CD8-positive, alpha-beta memory T cell (primary cell): ENCODE measurements around the gene AAGAB. TPM values are rescaled to one million over a fixed set of nuclear protein-coding genes. Genes with fewer than 3 reads are reported as not detected.
"Not testable (repeated sequence)": the region's sequence is repeated elsewhere in the genome, so short reads cannot be mapped to it uniquely, and the experiment has no call there.

Experiments
- CTCF ChIA-PET: fragments of 350-600 bp; sonication (Branson Sonifier 250); formaldehyde crosslinking; loops from one replicate; lab custom pipeline; 2021; ENCODE audit warnings: antibody characterized with exemption; lab: Charles Lee
- POLR2A ChIA-PET: fragments of 350-600 bp; sonication (Branson Sonifier 250); formaldehyde crosslinking; loops from one replicate; lab custom pipeline; 2021; ENCODE audit warnings: antibody characterized with exemption; lab: Charles Lee
- DNase-seq, 5 donors: peaks; one replicate each; pipeline versions ENCODE4 v3.0.0 to v3.0.0-alpha.2; 2020 to 2022; ENCODE audit warnings: mixed read lengths in 1 of 5
- H3K27ac ChIP-seq: one replicate; pipeline ENCODE4 v1.7.0; 2013; ENCODE audit warnings: low read depth, mild to moderate bottlenecking, low read length, moderate library complexity
- H3K27me3 ChIP-seq: 2 replicates; pipeline ENCODE4 v1.7.0; 2013; ENCODE audit warnings: low read length, mild to moderate bottlenecking; ENCODE audit not compliant: insufficient read depth, poor library complexity, severe bottlenecking
- H3K36me3 ChIP-seq: 2 replicates; pipeline ENCODE4 v1.7.0; 2013; ENCODE audit warnings: mild to moderate bottlenecking, low read length, moderate library complexity; ENCODE audit not compliant: insufficient read depth
- H3K4me1 ChIP-seq: 2 replicates; pipeline ENCODE4 v1.7.0; 2013; ENCODE audit warnings: mild to moderate bottlenecking, low read length, moderate library complexity; ENCODE audit not compliant: insufficient read depth
- H3K4me3 ChIP-seq: 2 replicates; pipeline ENCODE4 v1.7.0; 2013; ENCODE audit warnings: mild to moderate bottlenecking, low read length
- H3K9me3 ChIP-seq: 2 replicates; pipeline ENCODE4 v1.7.0; 2013; ENCODE audit warnings: mild to moderate bottlenecking, low read length
- H3K27ac Mint-ChIP-seq, 8 donors: one replicate each; pipeline ENCODE4 v1.8.0; 2020 to 2021; ENCODE audit warnings: mixed read lengths in 8 of 8, mild to moderate bottlenecking in 6 of 8, inconsistent platforms in 3 of 8, moderate library complexity in 3 of 8
- H3K27me3 Mint-ChIP-seq, 2 donors: one replicate each; pipeline ENCODE4 v1.8.0; 2020 to 2021; ENCODE audit warnings: mixed read lengths in 2 of 2, mild to moderate bottlenecking in 1 of 2, moderate library complexity in 1 of 2
- H3K36me3 Mint-ChIP-seq, 3 donors: one replicate each; pipeline ENCODE4 v1.8.0; 2020 to 2021; ENCODE audit warnings: mixed read lengths in 3 of 3, inconsistent platforms in 1 of 3, mild to moderate bottlenecking in 1 of 3
- H3K4me1 Mint-ChIP-seq, 3 donors: one replicate each; pipeline ENCODE4 v1.8.0; 2020 to 2021; ENCODE audit warnings: mixed read lengths in 3 of 3, inconsistent platforms in 1 of 3, mild to moderate bottlenecking in 1 of 3
- H3K4me3 Mint-ChIP-seq, 7 donors: one replicate each; pipeline ENCODE4 v1.8.0; 2020 to 2021; ENCODE audit warnings: mixed read lengths in 7 of 7, mild to moderate bottlenecking in 6 of 7, moderate library complexity in 4 of 7, inconsistent platforms in 2 of 7
- H3K9me3 Mint-ChIP-seq, 5 donors: one replicate each; pipeline ENCODE4 v1.8.0; 2020 to 2022; ENCODE audit warnings: mixed read lengths in 5 of 5, mild to moderate bottlenecking in 3 of 5, moderate library complexity in 2 of 5, inconsistent platforms in 1 of 5
- polyA plus RNA-seq: library from polyadenylated mRNA; unstranded; fragments of 300-500 nt; fragmentation: Illumina TruSeq; gene quantifications from one replicate; pipeline ENCODE4 v1.2.3, GENCODE V29; 2021
- total RNA-seq, 2 experiments: library from RNA; stranded (reverse); gene quantifications; one replicate each; pipeline ENCODE4 v1.2.3, GENCODE V29; 2021

Gene AAGAB
- total and polyA plus RNA-seq, 3 experiments from 2014 or later, result 53.9 to 76.1 (median 66.6) TPM

- H3K27me3 Mint-ChIP-seq, result no peaks in the 10 kb centered on the region
- H3K36me3 Mint-ChIP-seq, result peaks cover 15 to 31% (median 22%) of the 10 kb centered on the region in 3 donors
Observed at GRCh38 chr15:67248011-67248505, 6.4 kb downstream of the AAGAB start.

DNA sequence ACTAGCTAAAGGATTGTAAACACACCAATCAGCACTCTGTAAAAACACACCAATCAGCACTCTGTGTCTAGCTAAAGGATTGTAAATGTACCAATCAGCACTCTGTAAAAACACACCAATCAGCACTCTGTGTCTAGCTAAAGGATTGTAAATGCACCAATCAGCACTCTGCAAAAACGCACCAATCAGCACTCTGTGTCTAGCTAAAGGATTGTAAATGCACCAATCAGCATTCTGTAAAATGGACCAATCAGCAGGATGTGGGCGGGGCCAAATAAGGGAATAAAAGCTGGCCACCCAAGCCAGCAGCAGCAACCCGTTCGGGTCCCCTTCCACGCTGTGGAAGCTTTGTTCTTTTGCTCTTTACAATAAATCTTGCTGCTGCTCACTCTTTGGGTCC lies 7.9 kb downstream of the AAGAB start:
- peaks cover 14% of the 10 kb centered on the region for H3K4me1 ChIP-seq
- CTCF ChIA-PET, H3K27ac ChIP-seq, DNase-seq, H3K9me3 Mint-ChIP-seq, H3K27me3 ChIP-seq, H3K4me3 Mint-ChIP-seq, H3K9me3 ChIP-seq, H3K36me3 ChIP-seq, H3K4me3 ChIP-seq, H3K27me3 Mint-ChIP-seq, POLR2A ChIA-PET: not testable (repeated sequence)
- Mint-ChIP-seq H3K4me1 (peaks cover 37 to 68% (median 62%) of the 10 kb centered on the region in 3 donors), H3K27ac (peak overlapping the region in 1 of 8 donors; percentile 17), H3K36me3 (peaks cover 15 to 31% (median 19%) of the 10 kb centered on the region in 3 donors)

More at GRCh38 chr15:67248011-67248505, 6.4 kb downstream of the AAGAB start:
- Histone ChIP-seq H3K4me1 (peaks cover 9% of the 10 kb centered on the region), H3K4me3 (no peak overlapping the region), H3K36me3 (no peaks in the 10 kb centered on the region), H3K27me3 (no peaks in the 10 kb centered on the region), H3K9me3 (no peaks in the 10 kb centered on the region), H3K27ac (no peak overlapping the region)
- no peak for DNase-seq
- ChIA-PET POLR2A (interaction anchor here (0.5 kb wide), 1 partner anchor 245 kb away, joined by 3 read pairs; no protein-coding TSS in a partner anchor), CTCF (no interaction called here)
- Mint-ChIP-seq H3K27ac (peak overlapping the region in 4 of 8 donors; percentile 7 to 20 (median 10)), H3K4me3 (no peak overlapping the region), H3K4me1 (peaks cover 41 to 69% (median 65%) of the 10 kb centered on the region in 3 donors), H3K9me3 (peaks cover 0 to 6% (median 0%) of the 10 kb centered on the region in 5 donors)

- no peak overlapping the region for H3K27ac ChIP-seq
- peaks cover 30% of the 10 kb centered on the region for H3K4me1 ChIP-seq
- peaks cover 0 to 6% (median 0%) of the 10 kb centered on the region in 5 donors for H3K9me3 Mint-ChIP-seq
- H3K4me1 Mint-ChIP-seq, result peaks cover 47 to 74% (median 66%) of the 10 kb centered on the region in 3 donors
- no peak for DNase-seq
- ChIA-PET CTCF (no interaction called here), POLR2A (no interaction called here)
- H3K4me3 ChIP-seq, result no peak overlapping the region
- no peaks in the 10 kb centered on the region for H3K27me3 ChIP-seq
- peaks cover 15 to 30% (median 19%) of the 10 kb centered on the region in 3 donors for H3K36me3 Mint-ChIP-seq
- H3K27me3 Mint-ChIP-seq, result no peaks in the 10 kb centered on the region
- H3K36me3 ChIP-seq, result no peaks in the 10 kb centered on the region
- H3K4me3 Mint-ChIP-seq, result no peak overlapping the region
- no peaks in the 10 kb centered on the region for H3K9me3 ChIP-seq
- peak overlapping the region in 1 of 8 donors; percentile 54 for H3K27ac Mint-ChIP-seq
Observed at GRCh38 chr15:67244971-67245478, 9.4 kb downstream of the AAGAB start.

- Mint-ChIP-seq H3K4me3 (peak overlapping the region in 5 of 7 donors; percentile 7 to 61 (median 16)), H3K9me3 (peaks cover 0 to 4% (median 0%) of the 10 kb centered on the region in 5 donors), H3K27ac (peak overlapping the region; percentile 22 to 86 (median 63)), H3K36me3 (peaks cover 15 to 29% (median 19%) of the 10 kb centered on the region in 3 donors), H3K27me3 (no peaks in the 10 kb centered on the region), H3K4me1 (peaks cover 46 to 67% (median 61%) of the 10 kb centered on the region in 3 donors)
- H3K4me1 ChIP-seq, result peaks cover 34% of the 10 kb centered on the region
- no peak for DNase-seq
- CTCF ChIA-PET, result no interaction called here
- H3K9me3 ChIP-seq, result no peaks in the 10 kb centered on the region
- POLR2A ChIA-PET, result no interaction called here
- H3K4me3 ChIP-seq, result no peak overlapping the region
- H3K27me3 ChIP-seq, result no peaks in the 10 kb centered on the region
- H3K27ac ChIP-seq, result no peak overlapping the region
- no peaks in the 10 kb centered on the region for H3K36me3 ChIP-seq
Observed at GRCh38 chr15:67242708-67243111, 11.8 kb downstream of the AAGAB start.

DNA sequence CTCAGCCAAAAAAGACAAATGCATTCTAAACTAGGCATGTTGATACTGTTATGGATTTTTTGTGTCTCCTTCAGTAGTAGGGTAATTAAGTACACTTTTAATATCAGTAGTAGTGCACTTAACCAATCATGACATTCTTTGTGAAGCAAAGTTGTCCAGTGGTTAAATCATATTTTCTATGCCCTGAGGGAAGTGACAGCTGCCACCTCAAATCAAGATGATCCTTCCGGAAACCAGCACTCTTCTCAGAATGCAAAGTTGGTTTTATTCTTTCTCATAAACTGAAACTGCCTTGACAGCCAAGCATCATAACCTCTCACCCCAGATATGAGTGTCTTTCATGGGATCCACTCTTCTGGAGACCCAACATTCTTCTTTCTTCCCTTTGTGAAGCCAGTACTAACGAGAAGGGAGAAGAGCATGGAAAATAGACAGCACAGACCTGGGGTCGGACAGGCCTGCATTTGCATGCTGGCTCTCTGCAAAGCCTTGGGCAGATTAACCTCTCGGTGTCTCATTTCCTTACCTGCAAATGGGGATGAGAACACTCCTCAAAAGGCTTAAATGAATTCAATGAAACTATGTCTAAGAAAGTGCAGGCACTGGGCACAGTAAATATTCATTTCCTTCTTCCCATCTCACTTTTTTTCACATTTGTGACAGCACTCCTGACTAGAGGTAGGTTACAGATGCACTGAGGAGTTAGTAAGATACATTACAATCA lies 13.2 kb downstream of the AAGAB start:
- Mint-ChIP-seq H3K9me3 (no peaks in the 10 kb centered on the region), H3K27me3 (no peaks in the 10 kb centered on the region), H3K36me3 (peaks cover 8 to 18% (median 9%) of the 10 kb centered on the region in 3 donors), H3K27ac (peak overlapping the region; percentile 43 to 92 (median 83)), H3K4me1 (peaks cover 46 to 70% (median 67%) of the 10 kb centered on the region in 3 donors), H3K4me3 (peak overlapping the region; percentile 3 to 80 (median 67))
- Histone ChIP-seq H3K27ac (no peak overlapping the region), H3K27me3 (no peaks in the 10 kb centered on the region), H3K36me3 (no peaks in the 10 kb centered on the region), H3K4me3 (peak overlapping the region; percentile 44), H3K4me1 (peaks cover 34% of the 10 kb centered on the region), H3K9me3 (no peaks in the 10 kb centered on the region)
- peak in 1 of 5 donors; percentile 6 for DNase-seq
- POLR2A ChIA-PET, result interaction anchor here (1.2 kb wide), 1 partner anchor 13 kb away, joined by 5 read pairs; the partner anchor contains the start of genes AAGAB and IQCH
- CTCF ChIA-PET, result interaction anchor here (1.2 to 2.2 kb wide), 4 partner anchors 10 to 30 kb away, joined by 3 to 6 read pairs (median 4); partner anchors contain the start of genes AAGAB and IQCH

GRCh38 chr15:67240235-67241131 lies 14.0 kb downstream of the AAGAB start:
- peak overlapping the region; percentile 43 to 92 (median 83) for H3K27ac Mint-ChIP-seq
- CTCF ChIA-PET, result interaction anchor here (0.7 to 2.2 kb wide), 8 partner anchors 9 to 595 kb away, joined by 3 to 9 read pairs (median 5); partner anchors contain the start of genes AAGAB and IQCH
- H3K4me3 Mint-ChIP-seq, result peak overlapping the region in 6 of 7 donors; percentile 58 to 80 (median 68)
- POLR2A ChIA-PET, result interaction anchor here (1.2 kb wide), 1 partner anchor 14 kb away, joined by 5 read pairs; the partner anchor contains the start of genes AAGAB and IQCH
- Histone ChIP-seq H3K27me3 (no peaks in the 10 kb centered on the region), H3K4me3 (no peak overlapping the region), H3K27ac (no peak overlapping the region), H3K4me1 (peaks cover 34% of the 10 kb centered on the region), H3K36me3 (no peaks in the 10 kb centered on the region), H3K9me3 (no peaks in the 10 kb centered on the region)
- peaks cover 2 to 19% (median 6%) of the 10 kb centered on the region in 3 donors for H3K36me3 Mint-ChIP-seq
- no peaks in the 10 kb centered on the region for H3K27me3 Mint-ChIP-seq
- peak in 3 of 5 donors; percentile 5 to 53 (median 18) for DNase-seq
- no peaks in the 10 kb centered on the region for H3K9me3 Mint-ChIP-seq
- H3K4me1 Mint-ChIP-seq, result peaks cover 45 to 68% (median 63%) of the 10 kb centered on the region in 3 donors

DNA sequence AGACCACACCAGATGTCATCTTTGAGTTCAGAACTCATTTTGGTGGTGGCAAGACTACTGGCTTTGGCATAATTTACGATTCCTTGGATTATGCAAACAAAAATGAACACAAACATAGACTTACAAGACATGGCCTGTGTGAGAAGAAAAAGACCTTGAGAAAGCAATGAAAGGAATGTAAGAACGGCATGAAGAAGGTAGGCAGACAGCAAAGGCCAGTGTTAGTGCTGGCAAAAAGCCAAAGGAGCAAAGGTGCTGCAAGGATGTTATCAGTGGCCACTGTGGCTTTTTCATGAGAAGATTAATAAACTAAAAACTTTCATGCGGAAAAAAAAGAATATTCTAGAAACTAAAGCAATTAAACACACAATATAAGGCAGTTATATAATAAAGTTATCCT lies 21.9 kb downstream of the AAGAB start:
- peaks cover 27 to 80% (median 36%) of the 10 kb centered on the region in 3 donors for H3K36me3 Mint-ChIP-seq
- CTCF ChIA-PET, result no interaction called here

More for the DNA sequence above, 21.9 kb downstream of the AAGAB start:
- Mint-ChIP-seq H3K27me3 (no peaks in the 10 kb centered on the region), H3K9me3 (no peaks in the 10 kb centered on the region), H3K4me3 (no peak overlapping the region), H3K4me1 (peaks cover 17 to 28% (median 22%) of the 10 kb centered on the region in 3 donors), H3K27ac (no peak overlapping the region)
- no peak overlapping the region for H3K4me3 ChIP-seq
- POLR2A ChIA-PET, result interaction anchor here (0.7 kb wide), 1 partner anchor 23 kb away, joined by 3 read pairs; no protein-coding TSS in a partner anchor
- no peaks in the 10 kb centered on the region for H3K27me3 ChIP-seq
- no peak for DNase-seq
- H3K36me3 ChIP-seq, result peaks cover 29% of the 10 kb centered on the region
- H3K4me1 ChIP-seq, result no peaks in the 10 kb centered on the region
- no peaks in the 10 kb centered on the region for H3K9me3 ChIP-seq
- H3K27ac ChIP-seq, result no peak overlapping the region
